PC-3 (cell line): Measurements from ENCODE around the gene UFL1. TPM values are rescaled to one million over a fixed set of nuclear protein-coding genes. Genes with fewer than 3 reads are reported as not detected.
"Not testable (repeated sequence)": the region's sequence is repeated elsewhere in the genome, so short reads cannot be mapped to it uniquely, and the experiment has no call there.

Experiments used
- ATAC-seq: fragments of 200-7000 bp; cut with Tn5 transposase; 2 replicates; pipeline ENCODE4 v1.9.1; 2020; ENCODE audit warnings: mild to moderate bottlenecking, moderate library complexity
- BruUV-seq: library from RNA; stranded (reverse); fragments of 400-500 nt; replicated peaks from 2 replicates; lab custom pipeline; 2021; lab: Mats Ljungman, UMichigan
- CTCF ChIA-PET: fragments of 300-600 bp; sonication (Branson Sonifier 250); formaldehyde crosslinking; loops from one replicate; lab custom pipeline; 2022; ENCODE audit warnings: antibody characterized with exemption; lab: Charles Lee
- POLR2A ChIA-PET: fragments of 300-600 bp; sonication (Branson Sonifier 250); formaldehyde crosslinking; loops from one replicate; lab custom pipeline; 2022; ENCODE audit warnings: antibody characterized with exemption; ENCODE audit not compliant: unreplicated experiment; lab: Charles Lee
- DNase-seq: peaks from one replicate; pipeline ENCODE4 v3.0.0-alpha.2; 2015
- H2AFZ ChIP-seq: fragments of 300-600 bp; sonication (generic); 2 replicates; pipeline ENCODE4 v1.6.0; 2016; ENCODE audit warnings: antibody characterized with exemption, low read length
- H3F3A ChIP-seq: fragments of 300-600 bp; sonication (generic); one replicate; pipeline ENCODE4 v1.6.0; 2017; ENCODE audit warnings: antibody characterized with exemption, low read length, control low read depth, mild to moderate bottlenecking; ENCODE audit not compliant: unreplicated experiment
- H3K27ac ChIP-seq: fragments of 300-600 bp; sonication (generic); 2 replicates; pipeline ENCODE4 v1.5.1; 2016; ENCODE audit warnings: mild to moderate bottlenecking, low read length
- H3K27me3 ChIP-seq: fragments of 300-600 bp; sonication (generic); 2 replicates; pipeline ENCODE4 v1.6.1; 2016; ENCODE audit warnings: low read length, mixed read lengths
- H3K36me3 ChIP-seq: fragments of 300-600 bp; sonication (generic); 2 replicates; pipeline ENCODE4 v1.6.1; 2016; ENCODE audit warnings: low read depth, mixed run types, low read length, mixed read lengths
- H3K4me1 ChIP-seq: fragments of 300-600 bp; sonication (generic); 2 replicates; pipeline ENCODE4 v1.5.1; 2016; ENCODE audit warnings: low read length; ENCODE audit not compliant: insufficient read depth
- H3K4me2 ChIP-seq: fragments of 300-600 bp; sonication (generic); 2 replicates; pipeline ENCODE4 v1.6.0; 2016; ENCODE audit warnings: low read length
- H3K4me3 ChIP-seq: fragments of 300-600 bp; sonication (generic); 2 replicates; pipeline ENCODE4 v1.5.1; 2016; ENCODE audit warnings: mild to moderate bottlenecking, low read length, mixed read lengths
- H3K79me2 ChIP-seq: fragments of 300-600 bp; sonication (generic); 2 replicates; pipeline ENCODE4 v1.6.1; 2017; ENCODE audit warnings: low read length, mixed read lengths
- H3K9ac ChIP-seq: fragments of 300-600 bp; sonication (generic); 2 replicates; pipeline ENCODE4 v1.6.0; 2016; ENCODE audit warnings: mild to moderate bottlenecking, low read length
- H3K9me2 ChIP-seq: fragments of 300-600 bp; sonication (generic); replicated peaks from 2 replicates; pipeline ENCODE4 v1.6.1; 2016; ENCODE audit warnings: mixed run types, low read length, mixed read lengths
- H3K9me3 ChIP-seq: fragments of 300-600 bp; sonication (generic); 2 replicates; pipeline ENCODE4 v1.6.1; 2016; ENCODE audit warnings: low read length, mixed read lengths
- H4K20me1 ChIP-seq: fragments of 300-600 bp; sonication (generic); 2 replicates; pipeline ENCODE4 v1.6.1; 2016; ENCODE audit warnings: low read length, mixed read lengths
- CTCF ChIP-seq: fragments of 300-600 bp; sonication (generic); conservative IDR thresholded peaks from 2 replicates; pipeline ENCODE4 v1.5.1; 2017; ENCODE audit warnings: antibody characterized with exemption, low read depth, mild to moderate bottlenecking, low read length
- EZH2 ChIP-seq: fragments of 300-600 bp; sonication (generic); IDR thresholded peaks from one replicate; pipeline ENCODE4 v1.6.1; 2017; ENCODE audit warnings: antibody characterized with exemption, mild to moderate bottlenecking, low read length; ENCODE audit not compliant: unreplicated experiment
- EZH2phosphoT487 ChIP-seq: fragments of 300-600 bp; sonication (generic); IDR thresholded peaks from 2 replicates; pipeline ENCODE4 v1.6.1; 2018; ENCODE audit warnings: mild to moderate bottlenecking, antibody characterized with exemption, low read length, borderline replicate concordance
- intact Hi-C: fragments of 100-400 bp; cut with micrococcal nuclease; formaldehyde crosslinking; loops from 2 replicates; pipeline ENCODE4 v1.9.0; 2023
- total RNA-seq: library from RNA; depleted of rRNA; stranded (reverse); fragments of >200 nt; gene quantifications from 2 replicates; pipeline ENCODE4 v1.2.3, GENCODE V29; 2014

The UFL1 gene
- total RNA-seq, 1 experiment from 2014 or later: 10.4 TPM

GRCh38 chr6:96554558-96554957 lies 33.0 kb downstream of the UFL1 start:
- Histone ChIP-seq H2AFZ (no peak overlapping the region), H3K9me2 (no peaks in the 10 kb centered on the region), H3K4me1 (no peaks in the 10 kb centered on the region), H3K9me3 (no peaks in the 10 kb centered on the region), H3K9ac (no peak overlapping the region), H3K27me3 (no peaks in the 10 kb centered on the region), H3K27ac (no peak overlapping the region), H4K20me1 (no peaks in the 10 kb centered on the region), H3K4me2 (no peak overlapping the region), H3K36me3 (peaks cover 7% of the 10 kb centered on the region; the same call in 1 of the 2 replicates), H3F3A (no peaks in the 10 kb centered on the region), H3K79me2 (no peaks in the 10 kb centered on the region), H3K4me3 (no peak overlapping the region)
- TF ChIP-seq CTCF: no peak
- TF ChIP-seq EZH2: no peak
- TF ChIP-seq EZH2phosphoT487: no peak
- intact Hi-C loops: no loop called here
- ATAC-seq (no peak), DNase-seq (no peak)
- ChIA-PET CTCF (no interaction called here), POLR2A (no interaction called here)
- BruUV-seq: no TSS peak

GRCh38 chr6:96559740-96560139 lies 38.1 kb downstream of the UFL1 start:
- H3K4me3 ChIP-seq, H3K4me1 ChIP-seq, H3K79me2 ChIP-seq, BruUV-seq, H3K9ac ChIP-seq, H3K9me2 ChIP-seq, H3K36me3 ChIP-seq, POLR2A ChIA-PET, H3K27me3 ChIP-seq, CTCF ChIA-PET, intact Hi-C loops, ATAC-seq, H3K27ac ChIP-seq, H4K20me1 ChIP-seq, H2AFZ ChIP-seq, H3K9me3 ChIP-seq, DNase-seq, H3K4me2 ChIP-seq, H3F3A ChIP-seq: not testable (repeated sequence)

- Histone ChIP-seq H3K9me2 (no peaks in the 10 kb centered on the region), H3K9me3 (no peaks in the 10 kb centered on the region), H3K27ac (no peak within 1 kb of the TSS), H4K20me1 (no peaks in the 10 kb centered on the region), H2AFZ (no peak within 1 kb of the TSS), H3K9ac (no peak within 1 kb of the TSS), H3K27me3 (no peaks in the 10 kb centered on the region), H3F3A (no peaks in the 10 kb centered on the region), H3K79me2 (no peaks in the 10 kb centered on the region), H3K4me2 (no peak within 1 kb of the TSS), H3K4me3 (no peak within 1 kb of the TSS), H3K36me3 (no peaks in the 10 kb centered on the region), H3K4me1 (no peaks in the 10 kb centered on the region)
- ATAC-seq (no peak), DNase-seq (no peak)
- no TSS peak for BruUV-seq
- CTCF ChIA-PET: no interaction called here
- intact Hi-C loops: no loop called here
- TF ChIP-seq EZH2: no peak
- TF ChIP-seq CTCF: no peak
- no peak for TF ChIP-seq EZH2phosphoT487
- POLR2A ChIA-PET: no interaction called here
Observed at GRCh38 chr6:96562886-96563285, 41.3 kb downstream of the UFL1 start, which contains the start of gene FHL5. Gene FHL5 (plus strand): TSS chr6:96563128. CDS start chr6:96603614, 40,486 bp downstream.
